Retinal pigment epithelial cell (primary cell): Measurements from ENCODE around the gene SPTBN2.

ENCODE experiments used
- DNase-seq: peaks from one replicate; pipeline ENCODE4 v3.0.0-alpha.2; 2010; ENCODE audit warnings: low read depth
- H3K4me3 ChIP-seq: 2 replicates; pipeline ENCODE4 v1.5.1; 2011; ENCODE audit warnings: mild to moderate bottlenecking, low read length, control low read depth, moderate library complexity
- TF ChIP-seq, protein P1 (sequence below): conservative IDR thresholded peaks from 2 replicates; pipeline ENCODE4 v1.5.1; 2011; ENCODE audit warnings: low read depth, low read length, control low read depth, inconsistent platforms

Gene SPTBN2

DNA sequence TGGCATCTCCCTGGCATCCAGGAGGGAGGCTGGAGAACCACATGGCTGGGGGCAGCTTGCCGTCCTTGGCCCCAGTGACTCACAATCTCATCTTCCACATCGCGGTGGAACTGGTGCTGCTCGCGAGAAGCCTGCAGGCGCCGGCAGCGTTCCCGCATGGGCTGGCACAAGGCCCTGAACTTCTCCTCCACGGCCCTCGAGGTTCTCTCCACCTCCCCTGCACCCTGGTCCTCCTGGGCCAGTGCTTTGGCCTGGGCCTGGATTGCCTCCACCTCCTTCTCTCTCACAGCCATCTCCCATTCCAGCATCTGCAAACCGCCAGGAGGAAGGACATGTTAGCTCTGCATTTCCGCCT is 35.0 kb downstream of the SPTBN2 start:
- TF ChIP-seq, protein P1, sequence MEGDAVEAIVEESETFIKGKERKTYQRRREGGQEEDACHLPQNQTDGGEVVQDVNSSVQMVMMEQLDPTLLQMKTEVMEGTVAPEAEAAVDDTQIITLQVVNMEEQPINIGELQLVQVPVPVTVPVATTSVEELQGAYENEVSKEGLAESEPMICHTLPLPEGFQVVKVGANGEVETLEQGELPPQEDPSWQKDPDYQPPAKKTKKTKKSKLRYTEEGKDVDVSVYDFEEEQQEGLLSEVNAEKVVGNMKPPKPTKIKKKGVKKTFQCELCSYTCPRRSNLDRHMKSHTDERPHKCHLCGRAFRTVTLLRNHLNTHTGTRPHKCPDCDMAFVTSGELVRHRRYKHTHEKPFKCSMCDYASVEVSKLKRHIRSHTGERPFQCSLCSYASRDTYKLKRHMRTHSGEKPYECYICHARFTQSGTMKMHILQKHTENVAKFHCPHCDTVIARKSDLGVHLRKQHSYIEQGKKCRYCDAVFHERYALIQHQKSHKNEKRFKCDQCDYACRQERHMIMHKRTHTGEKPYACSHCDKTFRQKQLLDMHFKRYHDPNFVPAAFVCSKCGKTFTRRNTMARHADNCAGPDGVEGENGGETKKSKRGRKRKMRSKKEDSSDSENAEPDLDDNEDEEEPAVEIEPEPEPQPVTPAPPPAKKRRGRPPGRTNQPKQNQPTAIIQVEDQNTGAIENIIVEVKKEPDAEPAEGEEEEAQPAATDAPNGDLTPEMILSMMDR, result no peak
- DNase-seq, result no peak
- no peak overlapping the region for H3K4me3 ChIP-seq

DNA sequence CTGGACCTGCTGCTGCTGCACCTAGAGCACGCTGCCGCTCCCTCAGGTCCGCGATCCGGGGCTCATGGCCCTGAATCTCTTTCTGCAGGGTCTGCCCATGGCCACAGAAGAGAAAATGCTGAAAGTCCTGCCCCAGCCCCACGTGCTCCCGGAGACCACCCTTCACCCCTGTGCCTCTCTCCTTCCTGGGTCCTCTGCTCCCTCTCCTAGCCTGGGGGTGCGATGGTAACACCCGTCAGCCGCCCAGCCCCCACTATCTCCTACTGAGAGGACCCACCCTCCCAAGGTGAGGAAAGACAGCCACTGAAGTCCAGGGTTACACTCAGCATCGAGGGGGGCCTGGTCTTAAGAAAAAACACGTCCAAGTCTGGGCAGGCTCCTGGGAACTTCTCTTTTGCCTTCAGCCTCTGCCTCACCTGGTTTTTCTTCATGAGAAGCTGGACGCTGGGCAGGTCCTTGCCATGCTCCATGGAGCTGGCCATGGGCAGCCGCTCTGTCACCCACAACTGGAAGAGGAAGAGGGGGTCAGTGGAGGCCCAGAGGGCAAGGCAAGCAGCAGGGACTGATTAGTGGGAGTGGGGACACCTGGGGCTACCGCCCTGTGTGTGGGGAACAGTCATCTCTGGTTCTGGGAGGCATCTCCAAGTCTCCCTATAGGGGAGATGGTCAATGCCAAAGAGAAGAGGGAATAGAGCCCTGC is 35.5 kb downstream of the SPTBN2 start:
- TF ChIP-seq, protein P1, result no peak
- no peak overlapping the region for H3K4me3 ChIP-seq
- no peak for DNase-seq

DNA sequence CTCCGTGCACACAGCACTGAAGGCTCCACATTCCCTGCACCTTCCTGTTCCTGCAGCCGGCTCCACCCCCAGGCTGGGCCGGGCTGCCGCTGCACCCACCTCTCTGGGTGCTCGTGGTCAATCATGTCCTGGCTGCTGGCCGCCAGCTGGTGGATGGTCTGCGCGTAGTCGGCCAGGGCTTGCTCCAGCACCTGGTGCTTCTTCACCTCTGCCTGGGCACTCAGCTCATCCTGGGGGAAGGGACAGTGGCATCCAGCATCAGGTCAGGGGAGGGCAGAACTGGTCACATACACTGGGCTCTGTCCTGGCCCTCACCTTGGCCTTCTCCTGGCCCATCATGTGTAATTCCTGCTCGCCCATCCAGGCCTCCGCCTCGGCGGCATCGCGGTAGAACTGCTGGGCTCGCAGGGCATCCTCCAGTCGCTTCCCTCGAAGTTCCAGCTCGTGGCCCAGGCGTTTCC is 36.1 kb downstream of the SPTBN2 start:
- H3K4me3 ChIP-seq, result no peak overlapping the region
- TF ChIP-seq, protein P1, result no peak
- DNase-seq, result no peak

DNA sequence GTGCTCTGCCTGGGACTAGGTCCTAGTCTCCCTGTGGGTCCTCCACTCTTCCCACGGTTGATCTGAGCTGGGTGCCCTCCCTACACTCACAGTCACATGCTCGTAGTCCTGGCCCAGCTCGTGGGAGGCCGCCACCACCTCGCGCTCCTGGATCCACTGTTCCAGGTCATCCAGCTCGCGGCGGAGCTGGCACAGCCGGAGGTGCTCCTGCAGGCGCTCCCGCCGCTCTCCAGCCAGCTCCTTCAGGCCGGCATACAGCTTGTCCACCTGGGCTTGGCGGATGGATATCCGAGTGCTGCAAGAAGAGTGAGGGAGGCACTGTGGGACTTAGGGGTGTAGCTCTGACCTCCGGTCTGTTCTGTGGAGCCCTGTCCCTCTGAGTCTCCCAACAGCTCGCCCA is 36.6 kb downstream of the SPTBN2 start:
- TF ChIP-seq, protein P1, result no peak
- no peak overlapping the region for H3K4me3 ChIP-seq
- DNase-seq, result no peak

- H3K4me3 ChIP-seq, result no peak overlapping the region
- TF ChIP-seq, protein P1, result no peak
- no peak for DNase-seq
These were observed 37.6 kb downstream of the SPTBN2 start for GRCh38 chr11:66691311-66691980.

DNA sequence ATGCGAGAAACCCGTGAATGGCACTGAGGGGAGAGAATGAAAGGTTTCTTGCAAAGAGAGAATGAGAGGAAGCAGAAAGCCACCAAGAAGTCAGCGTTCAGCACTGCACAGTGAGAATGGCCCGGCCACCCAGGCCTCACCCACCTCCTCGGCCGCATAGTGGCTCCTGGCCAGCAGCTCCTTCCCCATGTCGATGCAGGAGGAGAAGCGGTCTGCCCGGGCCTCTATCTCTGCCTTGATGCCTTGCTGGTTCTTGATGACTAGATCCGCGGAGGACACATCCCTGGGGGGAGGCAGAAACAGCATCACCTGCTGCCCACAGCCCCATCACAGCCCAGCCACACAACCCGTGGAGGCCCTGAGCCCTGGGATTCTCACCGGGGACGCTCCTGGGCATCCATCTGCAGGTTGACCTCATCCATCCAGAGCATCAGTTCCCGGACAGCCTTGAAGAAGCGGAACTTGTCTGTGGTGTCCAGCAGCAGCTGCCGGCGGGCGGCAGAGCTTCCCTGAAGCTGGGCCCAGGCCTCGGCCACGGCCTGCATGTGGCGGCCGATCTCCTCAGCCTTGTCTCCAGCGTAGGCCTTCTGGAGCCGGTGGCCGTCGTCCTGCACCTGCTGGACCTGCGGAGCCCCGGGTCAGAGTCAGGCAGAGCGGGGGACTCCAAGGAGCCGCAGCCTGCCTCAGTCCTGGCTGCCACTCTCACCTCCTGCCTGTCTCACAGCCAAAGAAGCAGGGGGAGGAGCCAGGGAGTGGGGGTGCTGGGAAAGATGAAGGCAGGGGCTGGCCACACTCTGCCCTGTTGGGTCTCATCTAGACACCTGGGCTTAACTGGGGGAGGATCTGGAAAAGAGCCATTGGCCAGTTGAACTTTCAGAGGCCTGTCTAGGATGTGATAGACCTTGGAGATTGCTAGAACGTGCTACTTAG is 39.1 kb downstream of the SPTBN2 start:
- TF ChIP-seq, protein P1, result no peak
- no peak overlapping the region for H3K4me3 ChIP-seq
- DNase-seq, result no peak
